ENCODE data around the gene MECP2.

MECP2 gene

DNA sequence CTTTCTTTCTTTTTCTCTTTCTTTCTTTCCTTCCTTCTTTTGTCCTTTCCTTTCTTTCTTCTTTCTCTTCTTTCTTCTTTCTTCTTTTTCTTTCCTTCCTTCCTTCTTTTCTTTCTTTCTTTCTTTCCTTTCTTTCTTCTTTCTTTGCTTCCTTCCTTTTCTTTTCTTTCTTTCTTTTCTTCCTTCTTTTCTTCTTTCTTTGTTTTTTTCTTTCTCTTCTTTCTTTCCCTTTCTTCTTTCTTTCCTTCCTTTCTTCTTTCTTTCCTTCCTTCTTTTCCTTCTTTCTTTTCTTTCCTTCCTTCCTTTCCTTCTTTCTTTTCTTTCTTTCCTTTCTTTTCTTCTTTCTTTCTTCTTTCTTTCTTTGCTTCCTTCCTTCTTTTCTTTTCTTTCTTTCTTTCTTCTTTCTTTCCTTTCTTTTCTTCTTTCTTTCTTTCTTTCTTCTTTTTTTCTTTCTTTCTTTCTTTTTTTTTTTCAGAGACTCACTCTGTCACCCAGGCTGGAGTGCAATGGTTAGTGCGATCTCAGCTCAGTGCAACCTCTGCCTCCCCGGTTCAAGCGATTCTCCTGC is 106.4 kb downstream of the MECP2 start:
- TF ChIP-seq, protein P1, sequence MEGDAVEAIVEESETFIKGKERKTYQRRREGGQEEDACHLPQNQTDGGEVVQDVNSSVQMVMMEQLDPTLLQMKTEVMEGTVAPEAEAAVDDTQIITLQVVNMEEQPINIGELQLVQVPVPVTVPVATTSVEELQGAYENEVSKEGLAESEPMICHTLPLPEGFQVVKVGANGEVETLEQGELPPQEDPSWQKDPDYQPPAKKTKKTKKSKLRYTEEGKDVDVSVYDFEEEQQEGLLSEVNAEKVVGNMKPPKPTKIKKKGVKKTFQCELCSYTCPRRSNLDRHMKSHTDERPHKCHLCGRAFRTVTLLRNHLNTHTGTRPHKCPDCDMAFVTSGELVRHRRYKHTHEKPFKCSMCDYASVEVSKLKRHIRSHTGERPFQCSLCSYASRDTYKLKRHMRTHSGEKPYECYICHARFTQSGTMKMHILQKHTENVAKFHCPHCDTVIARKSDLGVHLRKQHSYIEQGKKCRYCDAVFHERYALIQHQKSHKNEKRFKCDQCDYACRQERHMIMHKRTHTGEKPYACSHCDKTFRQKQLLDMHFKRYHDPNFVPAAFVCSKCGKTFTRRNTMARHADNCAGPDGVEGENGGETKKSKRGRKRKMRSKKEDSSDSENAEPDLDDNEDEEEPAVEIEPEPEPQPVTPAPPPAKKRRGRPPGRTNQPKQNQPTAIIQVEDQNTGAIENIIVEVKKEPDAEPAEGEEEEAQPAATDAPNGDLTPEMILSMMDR (IDR thresholded peaks at IDR 0.05; ENCODE audit: control insufficient read depth, extremely low read depth, insufficient read depth), result no peak
- DNase-seq (ENCODE audit: low read depth), result no peak
- no peak overlapping the region for H3K4me3 ChIP-seq (ENCODE audit: low read depth, low read length)

DNA sequence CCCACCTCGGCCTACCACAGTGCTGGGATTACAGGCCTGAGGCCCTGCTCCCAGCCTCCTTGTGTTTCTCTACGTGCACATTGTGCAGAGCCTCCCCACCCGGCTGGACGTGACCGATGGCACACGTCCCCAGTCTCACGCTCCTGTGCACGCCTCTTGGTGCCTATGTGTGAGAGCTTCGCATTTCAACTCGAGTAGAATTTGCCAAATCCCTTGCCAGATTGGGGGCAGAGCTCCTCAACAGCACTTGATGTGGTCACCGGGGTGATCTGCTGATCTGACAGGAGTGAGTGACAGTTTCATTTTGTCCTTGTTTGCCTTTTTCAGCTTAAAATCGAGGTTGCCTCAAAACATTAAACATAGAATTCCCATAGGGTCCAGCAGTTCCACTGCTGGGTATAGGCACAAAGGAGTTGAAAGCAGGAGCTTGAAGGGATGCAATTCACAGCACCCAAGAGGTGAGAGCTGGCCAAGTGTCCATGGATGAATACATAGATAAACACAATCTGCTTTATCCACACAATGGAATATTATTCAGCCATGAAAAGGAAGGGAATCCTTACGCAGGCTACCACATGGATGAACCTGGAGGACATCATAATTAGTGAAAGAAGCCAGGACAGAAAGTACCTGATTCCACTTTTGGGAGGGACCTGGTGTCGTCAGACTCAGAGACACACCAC is 107.4 kb downstream of the MECP2 start:
- DNase-seq (ENCODE audit: low read depth), result no peak
- TF ChIP-seq, protein P1 (IDR thresholded peaks at IDR 0.05; ENCODE audit: control insufficient read depth, extremely low read depth, insufficient read depth), result no peak
- no peak overlapping the region for H3K4me3 ChIP-seq (ENCODE audit: low read depth, low read length)

DNA sequence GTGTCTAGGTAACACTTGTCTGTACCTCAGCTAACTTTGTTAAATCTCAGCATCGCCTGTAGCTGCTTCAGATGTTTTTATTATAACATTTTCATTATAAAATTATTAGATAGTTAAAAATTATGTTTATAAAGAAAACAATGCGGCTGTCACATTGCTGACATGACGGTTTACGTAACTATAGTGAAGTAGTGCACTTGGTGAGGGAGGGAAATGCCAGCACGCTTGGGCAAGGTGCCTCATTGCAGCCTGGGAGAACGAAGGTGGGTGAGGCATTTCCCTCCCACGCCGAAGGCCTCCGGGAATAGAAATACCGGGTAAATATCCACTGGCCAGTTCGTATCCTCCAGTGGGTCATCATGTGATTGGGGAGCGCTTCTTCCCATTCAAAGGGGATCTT is 109.0 kb downstream of the MECP2 start:
- DNase-seq (ENCODE audit: low read depth), result no peak
- no peak overlapping the region for H3K4me3 ChIP-seq (ENCODE audit: low read depth, low read length)
- TF ChIP-seq, protein P1 (IDR thresholded peaks at IDR 0.05; ENCODE audit: control insufficient read depth, extremely low read depth, insufficient read depth), result no peak

DNA sequence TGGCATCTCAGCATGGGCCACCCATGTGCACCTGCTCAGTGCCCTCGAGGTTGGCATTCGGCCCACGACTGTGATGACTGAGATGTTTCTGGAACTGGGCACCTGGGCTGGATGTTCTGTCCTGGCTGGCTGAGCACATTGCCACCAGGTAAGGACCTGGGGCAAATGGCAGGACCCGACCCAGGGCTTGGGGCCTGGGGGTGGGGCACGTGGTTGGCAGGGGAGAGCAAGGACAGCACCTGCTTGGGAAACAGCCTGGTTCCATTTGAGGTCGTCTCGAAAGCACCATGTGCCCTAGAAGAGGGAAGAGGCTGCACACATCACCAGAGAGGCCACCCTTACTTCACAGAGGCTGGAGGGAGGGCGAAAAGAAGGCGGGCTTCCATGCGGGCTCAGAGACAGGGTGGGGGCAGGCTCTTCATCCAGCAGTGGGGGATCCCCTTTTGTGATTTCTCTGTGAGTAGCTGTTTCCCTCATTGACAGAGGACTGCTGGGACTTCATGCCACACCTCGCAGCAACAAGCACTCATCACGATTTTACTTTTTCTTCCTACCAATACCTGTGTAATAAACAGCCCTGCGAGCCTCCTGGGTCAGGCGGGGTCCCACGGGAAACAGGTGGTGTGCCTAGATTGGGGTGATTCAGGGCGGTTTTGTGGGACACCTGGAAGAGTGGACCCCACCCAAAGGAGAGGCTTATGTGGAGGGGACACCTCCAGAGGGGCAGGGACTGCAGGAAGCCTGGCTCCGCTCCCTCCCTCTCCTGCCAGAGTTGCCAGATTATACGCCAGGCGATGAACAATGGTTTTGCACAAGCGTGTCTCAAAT is 113.0 kb downstream of the MECP2 start:
- DNase-seq (ENCODE audit: low read depth), result no peak
- H3K4me3 ChIP-seq (ENCODE audit: low read depth, low read length), result no peak overlapping the region
- TF ChIP-seq, protein P1 (IDR thresholded peaks at IDR 0.05; ENCODE audit: control insufficient read depth, extremely low read depth, insufficient read depth), result no peak

DNA sequence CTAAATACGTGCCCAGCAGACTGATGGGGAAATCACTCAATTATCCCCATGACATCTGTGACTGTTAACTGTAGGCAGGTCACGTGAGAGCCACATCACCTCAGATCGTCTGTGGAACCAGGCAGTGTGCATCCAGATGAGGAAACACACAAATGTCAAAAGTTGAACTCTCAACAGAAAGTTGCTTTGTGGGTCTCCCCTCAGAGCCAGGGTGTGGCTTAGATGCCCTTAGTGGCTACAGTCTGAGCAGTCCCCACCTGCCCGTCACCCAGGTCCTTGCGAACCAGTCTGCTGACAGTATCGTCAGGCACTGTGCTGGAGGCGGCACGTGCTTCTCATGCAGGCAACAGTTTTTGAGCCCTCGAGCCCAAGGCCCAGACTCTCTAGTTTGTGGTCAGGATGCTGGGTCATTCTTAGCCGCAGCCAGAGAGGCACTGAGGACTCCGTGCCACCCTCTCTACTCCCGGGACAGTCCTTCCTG is 114.2 kb downstream of the MECP2 start:
- TF ChIP-seq, protein P1 (IDR thresholded peaks at IDR 0.05; ENCODE audit: control insufficient read depth, extremely low read depth, insufficient read depth), result no peak

DNA sequence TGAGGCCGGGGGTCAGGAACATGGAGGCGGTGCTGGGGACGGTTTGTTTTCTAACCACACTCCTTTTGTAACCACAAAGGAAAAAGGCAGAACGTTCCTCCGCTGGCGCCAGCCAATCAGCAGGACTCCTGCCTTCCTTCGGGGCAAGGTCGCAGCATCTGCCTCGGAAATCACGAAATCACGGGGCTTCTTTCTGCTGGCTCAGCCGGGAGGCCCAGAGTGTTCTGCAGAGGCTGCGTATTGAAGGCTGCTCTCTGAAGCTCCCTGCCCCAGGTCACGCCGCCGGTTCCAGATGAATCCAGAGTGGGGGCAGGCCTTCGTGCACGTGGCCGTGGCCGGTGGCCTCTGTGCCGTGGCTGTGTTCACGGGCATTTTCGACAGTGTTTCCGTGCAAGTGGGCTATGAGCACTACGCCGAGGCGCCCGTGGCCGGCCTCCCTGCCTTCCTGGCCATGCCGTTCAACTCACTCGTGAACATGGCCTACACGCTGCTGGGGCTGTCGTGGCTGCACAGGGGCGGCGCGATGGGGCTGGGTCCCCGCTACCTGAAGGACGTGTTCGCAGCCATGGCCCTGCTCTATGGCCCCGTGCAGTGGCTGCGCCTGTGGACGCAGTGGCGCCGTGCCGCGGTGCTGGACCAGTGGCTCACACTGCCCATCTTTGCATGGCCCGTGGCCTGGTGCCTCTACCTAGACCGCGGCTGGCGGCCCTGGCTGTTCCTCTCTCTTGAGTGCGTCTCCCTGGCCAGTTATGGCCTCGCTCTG is 115.6 kb downstream of the MECP2 start:
- TF ChIP-seq, protein P1 (IDR thresholded peaks at IDR 0.05; ENCODE audit: control insufficient read depth, extremely low read depth, insufficient read depth), result no peak
- no peak for DNase-seq (ENCODE audit: low read depth)
- H3K4me3 ChIP-seq (ENCODE audit: low read depth, low read length), result no peak overlapping the region

More for the DNA sequence above, 114.2 kb downstream of the MECP2 start:
- H3K4me3 ChIP-seq (ENCODE audit: low read depth, low read length), result no peak overlapping the region
- DNase-seq (ENCODE audit: low read depth), result no peak

Data from LNCaP clone FGC (cell line).